Gastrocnemius medialis (tissue), 4 donors: Measurements from ENCODE around the gene HPCAL1. TPM values are rescaled to one million over a fixed set of nuclear protein-coding genes. Genes with fewer than 3 reads are reported as not detected.

Experiments
- ATAC-seq, 2 donors: fragments of 150-250 bp; one replicate each; pipeline ENCODE4 v1.9.1; 2016
- DNase-seq, 2 donors: peaks; one replicate each; pipeline ENCODE4 v3.0.0-alpha.2; 2019
- H3K27ac ChIP-seq, 4 donors: fragments of 200-600 bp; sonication (generic); 1 replicate in 1 of 4; 2 replicates in 3 of 4; pipeline ENCODE4 v1.5.1; 2016 to 2018; ENCODE audit warnings: mild to moderate bottlenecking in 2 of 4, moderate library complexity in 1 of 4
- H3K27me3 ChIP-seq, 3 donors: fragments of 200-600 bp; sonication (generic) in 2 of 3; 1 replicate in 1 of 3; 2 replicates in 2 of 3; pipeline versions ENCODE4 v1.5.1 to v1.6.0; 2016 to 2019; ENCODE audit warnings: mild to moderate bottlenecking in 1 of 3, moderate library complexity in 1 of 3
- H3K36me3 ChIP-seq, 2 donors: fragments of 200-600 bp; sonication (generic) in 1 of 2; one replicate each; pipeline ENCODE4 v1.5.1; 2017 to 2018
- H3K4me1 ChIP-seq, 2 donors: fragments of 200-600 bp; sonication (generic) in 1 of 2; one replicate each; pipeline ENCODE4 v1.5.1; 2016 to 2017; ENCODE audit warnings: mild to moderate bottlenecking in 2 of 2
- H3K4me3 ChIP-seq, 4 donors: fragments of 200-600 bp; sonication (generic) in 3 of 4; 1 replicate in 1 of 4; 2 replicates in 3 of 4; pipeline ENCODE4 v1.5.1; 2016 to 2019; ENCODE audit warnings: mild to moderate bottlenecking in 2 of 4
- H3K9me3 ChIP-seq, 3 donors: fragments of 200-600 bp; sonication (generic) in 2 of 3; 1 replicate in 1 of 3; 2 replicates in 2 of 3; pipeline ENCODE4 v1.5.1; 2016 to 2019
- POLR2A ChIP-seq, 2 donors: fragments of 450-650 bp; IDR thresholded peaks; one replicate each; pipeline ENCODE4 v1.6.1; 2017; ENCODE audit warnings: antibody characterized with exemption in 2 of 2, mild to moderate bottlenecking in 2 of 2, moderate library complexity in 2 of 2
- in situ Hi-C, 4 donors: fragments of 200-750 bp; cut with MboI; loops; one replicate each; pipeline versions ENCODE4 v1.15.0 to v1.8.0; 2017; ENCODE audit warnings: low sequenced_read_pairs in 4 of 4
- intact Hi-C: fragments of 100-400 bp; cut with DNase I; formaldehyde crosslinking; loops from one replicate; pipeline ENCODE4 v1.15.1; 2023; ENCODE audit warnings: low total_unique reads
- total RNA-seq, 4 donors: library from RNA; depleted of rRNA; stranded (reverse); fragments of >200 nt; gene quantifications; one replicate each; pipeline versions ENCODE4 v1.1.0 to v1.2.3, GENCODE V29; 2016
- TF ChIP-seq, protein P1 (sequence below), 5 experiments: fragments of 450-650 bp in 3 of 5; fragments of 200-600 bp in 2 of 5; sonication (generic) in 2 of 5; IDR thresholded peaks in 4 of 5; conservative IDR thresholded peaks in 1 of 5; 1 replicate in 4 of 5; 2 replicates in 1 of 5; pipeline ENCODE4 v1.5.1; 2016 to 2019; ENCODE audit warnings: antibody characterized with exemption in 5 of 5, mild to moderate bottlenecking in 3 of 5, moderate library complexity in 3 of 5

Gene HPCAL1
- total RNA-seq, 4 donors from 2014 or later = 29.0 to 45.5 (median 34.5) TPM

- Histone ChIP-seq H3K27me3 (no peaks in the 10 kb centered on the region), H3K36me3 (no peaks in the 10 kb centered on the region), H3K4me3 (no peak overlapping the region), H3K27ac (no peak overlapping the region), H3K4me1 (peaks cover 10 to 18% of the 10 kb centered on the region in 2 donors), H3K9me3 (no peaks in the 10 kb centered on the region)
- intact Hi-C loops = no loop called here
- no peak for DNase-seq
- no peak for TF ChIP-seq POLR2A (IDR thresholded peaks at IDR 0.05)
- TF ChIP-seq, protein P1, sequence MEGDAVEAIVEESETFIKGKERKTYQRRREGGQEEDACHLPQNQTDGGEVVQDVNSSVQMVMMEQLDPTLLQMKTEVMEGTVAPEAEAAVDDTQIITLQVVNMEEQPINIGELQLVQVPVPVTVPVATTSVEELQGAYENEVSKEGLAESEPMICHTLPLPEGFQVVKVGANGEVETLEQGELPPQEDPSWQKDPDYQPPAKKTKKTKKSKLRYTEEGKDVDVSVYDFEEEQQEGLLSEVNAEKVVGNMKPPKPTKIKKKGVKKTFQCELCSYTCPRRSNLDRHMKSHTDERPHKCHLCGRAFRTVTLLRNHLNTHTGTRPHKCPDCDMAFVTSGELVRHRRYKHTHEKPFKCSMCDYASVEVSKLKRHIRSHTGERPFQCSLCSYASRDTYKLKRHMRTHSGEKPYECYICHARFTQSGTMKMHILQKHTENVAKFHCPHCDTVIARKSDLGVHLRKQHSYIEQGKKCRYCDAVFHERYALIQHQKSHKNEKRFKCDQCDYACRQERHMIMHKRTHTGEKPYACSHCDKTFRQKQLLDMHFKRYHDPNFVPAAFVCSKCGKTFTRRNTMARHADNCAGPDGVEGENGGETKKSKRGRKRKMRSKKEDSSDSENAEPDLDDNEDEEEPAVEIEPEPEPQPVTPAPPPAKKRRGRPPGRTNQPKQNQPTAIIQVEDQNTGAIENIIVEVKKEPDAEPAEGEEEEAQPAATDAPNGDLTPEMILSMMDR (IDR thresholded peaks at IDR 0.05 in 4 of 5, conservative IDR thresholded peaks at IDR 0.05 in 1 of 5) = no peak
- no peak for ATAC-seq
- in situ Hi-C loops = no loop called here
Observed at GRCh38 chr2:10308866-10309265, 6.2 kb downstream of the HPCAL1 start.

DNA sequence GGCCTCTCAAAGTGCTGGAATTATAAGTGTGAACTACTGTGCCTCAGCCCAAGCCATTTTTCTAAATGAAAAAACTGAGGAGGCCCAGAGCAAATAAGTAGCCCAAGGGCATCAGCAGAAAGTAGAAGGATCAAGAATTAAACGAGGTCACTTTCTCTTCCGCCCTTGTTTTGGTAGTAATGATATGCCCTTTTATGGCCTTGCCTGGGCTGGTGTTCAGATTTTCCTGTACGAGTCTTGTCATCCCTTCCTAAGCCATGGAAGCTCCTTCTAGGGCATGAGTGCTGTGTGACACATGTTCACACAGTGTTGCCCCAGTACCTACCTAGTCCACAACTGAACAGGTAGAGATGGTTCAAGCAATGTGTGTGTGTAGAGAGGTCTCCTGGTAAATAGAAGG, 6.6 kb downstream of the HPCAL1 start:
- DNase-seq (no peak), ATAC-seq (no peak)
- intact Hi-C loops (no loop called here), in situ Hi-C loops (no loop called here)
- no peaks in the 10 kb centered on the region for H3K27me3 ChIP-seq
- no peak for TF ChIP-seq POLR2A (IDR thresholded peaks at IDR 0.05)
- TF ChIP-seq, protein P1 (IDR thresholded peaks at IDR 0.05 in 4 of 5, conservative IDR thresholded peaks at IDR 0.05 in 1 of 5) = no peak
- H3K9me3 ChIP-seq = no peaks in the 10 kb centered on the region
- no peak overlapping the region for H3K27ac ChIP-seq
- H3K4me3 ChIP-seq = no peak overlapping the region
- no peaks in the 10 kb centered on the region for H3K36me3 ChIP-seq
- peaks cover 6 to 15% of the 10 kb centered on the region in 2 donors for H3K4me1 ChIP-seq

DNA sequence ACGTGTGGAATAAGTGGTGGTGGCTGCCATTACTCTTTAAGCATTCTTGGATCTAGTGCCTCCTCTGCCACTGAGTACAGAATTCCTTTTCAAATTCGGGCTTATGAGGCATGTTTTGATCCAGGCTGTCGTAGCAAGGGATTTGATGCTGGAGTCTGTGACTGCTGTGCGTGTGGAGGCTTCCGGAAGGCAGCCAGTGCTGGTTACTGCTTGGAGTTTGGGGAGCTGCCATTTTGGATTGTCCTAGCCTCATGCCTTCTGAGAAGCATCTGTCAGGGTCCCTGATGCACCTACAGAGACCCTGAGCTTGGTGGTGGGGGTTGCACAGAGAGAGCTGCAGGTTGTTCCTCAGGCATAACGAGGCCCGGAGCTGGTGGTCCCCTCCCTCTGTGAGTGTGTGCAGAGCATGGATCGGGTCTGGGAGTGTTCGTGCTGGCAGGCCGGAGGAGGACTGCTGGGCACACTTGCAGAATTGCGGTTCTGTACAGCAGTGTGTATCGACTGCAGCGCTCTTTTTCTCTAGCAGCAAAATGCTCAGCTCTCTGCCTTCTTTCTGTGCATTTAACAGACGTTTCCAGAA, 7.7 kb downstream of the HPCAL1 start:
- no peak overlapping the region for H3K4me3 ChIP-seq
- H3K27me3 ChIP-seq = no peaks in the 10 kb centered on the region
- no peak overlapping the region for H3K27ac ChIP-seq
- no peaks in the 10 kb centered on the region for H3K36me3 ChIP-seq
- intact Hi-C loops = no loop called here
- DNase-seq (no peak), ATAC-seq (no peak)
- peaks cover 0 to 6% of the 10 kb centered on the region in 2 donors for H3K4me1 ChIP-seq
- no peaks in the 10 kb centered on the region for H3K9me3 ChIP-seq
- TF ChIP-seq POLR2A (IDR thresholded peaks at IDR 0.05) = no peak
- TF ChIP-seq, protein P1 (IDR thresholded peaks at IDR 0.05 in 4 of 5, conservative IDR thresholded peaks at IDR 0.05 in 1 of 5) = no peak
- in situ Hi-C loops = no loop called here

DNA sequence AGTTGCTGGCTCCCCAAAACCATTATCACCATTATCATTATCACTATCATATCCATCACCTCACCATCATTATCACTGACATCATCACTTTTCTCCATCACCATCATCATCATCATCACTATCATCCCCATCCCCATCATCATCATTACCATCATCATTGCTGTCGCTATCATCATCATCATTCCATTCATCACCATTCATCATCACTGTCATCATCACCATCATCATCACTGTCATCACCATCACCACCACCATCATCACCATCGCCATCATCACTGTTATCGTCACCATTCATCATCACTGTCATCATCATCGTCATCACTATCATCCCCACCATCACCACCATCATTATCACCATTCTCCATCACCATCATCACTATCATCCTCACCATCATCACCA, 9.0 kb downstream of the HPCAL1 start:
- DNase-seq (no peak), ATAC-seq (no peak)
- Histone ChIP-seq H3K4me1 (no peaks in the 10 kb centered on the region), H3K9me3 (no peaks in the 10 kb centered on the region), H3K4me3 (no peak overlapping the region), H3K27me3 (no peaks in the 10 kb centered on the region), H3K27ac (no peak overlapping the region), H3K36me3 (no peaks in the 10 kb centered on the region)
- intact Hi-C loops = no loop called here
- in situ Hi-C loops = no loop called here
- TF ChIP-seq, protein P1 (IDR thresholded peaks at IDR 0.05 in 4 of 5, conservative IDR thresholded peaks at IDR 0.05 in 1 of 5) = no peak
- TF ChIP-seq POLR2A (IDR thresholded peaks at IDR 0.05) = no peak

GRCh38 chr2:10312437-10312957, 9.8 kb downstream of the HPCAL1 start:
- Histone ChIP-seq H3K27ac (no peak overlapping the region), H3K27me3 (no peaks in the 10 kb centered on the region), H3K9me3 (no peaks in the 10 kb centered on the region), H3K4me3 (no peak overlapping the region), H3K4me1 (no peaks in the 10 kb centered on the region), H3K36me3 (no peaks in the 10 kb centered on the region)
- in situ Hi-C loops (no loop called here), intact Hi-C loops (no loop called here)
- no peak for TF ChIP-seq POLR2A (IDR thresholded peaks at IDR 0.05)
- TF ChIP-seq, protein P1 (IDR thresholded peaks at IDR 0.05 in 4 of 5, conservative IDR thresholded peaks at IDR 0.05 in 1 of 5) = no peak
- ATAC-seq (no peak), DNase-seq (no peak)
